ENCODE results near the gene EGFR.

EGFR gene

DNA sequence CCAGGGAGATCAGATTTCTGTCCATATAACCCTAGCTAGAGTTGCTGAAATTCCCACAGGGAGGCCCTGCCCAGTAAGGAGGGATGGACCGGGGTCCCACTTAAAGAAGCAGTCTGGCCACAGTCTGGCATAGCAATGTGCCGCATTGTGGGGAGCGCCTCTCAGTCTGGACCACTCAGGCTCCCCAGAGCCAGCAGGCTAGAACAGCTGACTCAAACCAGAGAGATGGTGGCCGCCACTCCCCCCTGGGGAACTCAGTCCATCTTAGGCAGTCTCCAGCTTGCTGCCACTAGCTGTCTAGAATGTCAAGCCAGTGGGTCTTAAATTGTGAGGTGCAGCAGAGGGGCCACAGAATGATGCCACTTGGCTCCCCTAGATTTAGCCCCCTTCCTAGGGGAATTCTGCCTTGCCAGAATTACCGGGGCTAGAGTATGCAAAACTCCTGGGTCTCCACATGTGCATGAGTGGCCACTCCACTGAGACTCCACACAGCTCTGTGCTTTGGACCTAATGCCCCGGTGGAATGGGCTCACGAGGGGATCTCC is 213.0 kb downstream of the EGFR start:
- H3K9ac ChIP-seq (ENCODE audit: low read depth, low read length, poor library complexity): no peak overlapping the region
- H2BK5ac ChIP-seq (ENCODE audit: low read length): no peak overlapping the region
- H3K27ac ChIP-seq (replicated peaks; ENCODE audit: low read length): no peak overlapping the region
- peak overlapping the region; percentile 1 for H3K18ac ChIP-seq (ENCODE audit: low read length)
- no peak for DNase-seq (ENCODE audit: low spot score)
- no peak overlapping the region for H2AFZ ChIP-seq (ENCODE audit: low read length)
- WGBS, 2 donors (ENCODE audit: extremely low coverage in 2 of 2, insufficient read length in 2 of 2, insufficient replicate concordance in 1 of 2): no CpG with 5 or more reads among the region's 7 CpGs
- H3K4me1 ChIP-seq (ENCODE audit: control insufficient read depth in 2 of 2, insufficient read depth in 1 of 2, low read depth in 1 of 2, low read length in 2 of 2): peaks cover 6% of the 10 kb centered on the region in 2 donors
- H3K4ac ChIP-seq (ENCODE audit: low read length): no peak overlapping the region
- no peak overlapping the region for H3K4me2 ChIP-seq (ENCODE audit: insufficient read depth, low read length, poor library complexity, severe bottlenecking)
- peaks cover 0 to 22% (median 0%) of the 10 kb centered on the region in 3 experiments for H3K27me3 ChIP-seq (ENCODE audit: control insufficient read depth in 3 of 3, insufficient read depth in 3 of 3, low read depth in 1 of 3, low read length in 3 of 3)
- no peak overlapping the region for H4K8ac ChIP-seq (ENCODE audit: low read depth, low read length)
- no peak overlapping the region for H3K4me3 ChIP-seq (ENCODE audit: low read length in 2 of 2)
- H2BK12ac ChIP-seq (ENCODE audit: low read length): no peak overlapping the region
- H4K91ac ChIP-seq (ENCODE audit: low read depth, low read length, poor library complexity): no peak overlapping the region
- no peak overlapping the region for H3K23ac ChIP-seq (ENCODE audit: low read depth, low read length, poor library complexity)
- no peaks in the 10 kb centered on the region for H3K79me1 ChIP-seq (ENCODE audit: low read depth, low read length)
- no peak overlapping the region for H2AK5ac ChIP-seq (ENCODE audit: low read depth, low read length)
- H2BK120ac ChIP-seq (ENCODE audit: low read depth, low read length): no peak overlapping the region
- no peak overlapping the region for H3K14ac ChIP-seq (ENCODE audit: low read length)
- no peaks in the 10 kb centered on the region for H3K9me3 ChIP-seq (replicated peaks in 1 of 2; ENCODE audit: control insufficient read depth in 2 of 2, insufficient read depth in 1 of 2, low read depth in 1 of 2, low read length in 2 of 2)
- H3K36me3 ChIP-seq (replicated peaks in 1 of 2; ENCODE audit: control insufficient read depth in 2 of 2, insufficient read depth in 2 of 2, low read length in 2 of 2): no peaks in the 10 kb centered on the region
- no peak overlapping the region for H2BK15ac ChIP-seq (ENCODE audit: low read length)

DNA sequence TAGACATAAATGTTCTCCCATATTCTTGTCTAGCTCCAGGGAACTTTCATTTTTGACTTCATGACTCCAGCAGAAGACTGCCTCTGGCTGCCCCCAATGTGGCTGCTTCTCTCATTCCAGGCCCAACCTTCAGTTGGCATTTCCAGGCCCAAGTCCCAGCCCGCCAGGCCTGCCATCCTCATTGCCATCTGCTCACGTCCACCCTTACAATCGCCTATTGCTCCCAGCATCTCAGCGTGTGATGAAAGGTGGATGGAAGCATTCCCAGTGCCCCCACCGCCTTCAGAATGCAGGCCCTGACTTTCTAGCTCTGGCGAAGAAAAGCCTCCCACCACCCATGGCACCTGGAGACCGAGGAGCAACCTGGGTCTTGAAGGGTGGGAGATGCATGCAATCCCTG is 214.2 kb downstream of the EGFR start:
- no peak overlapping the region for H4K91ac ChIP-seq (ENCODE audit: low read depth, low read length, poor library complexity)
- no peak overlapping the region for H2BK5ac ChIP-seq (ENCODE audit: low read length)
- H3K18ac ChIP-seq (ENCODE audit: low read length): no peak overlapping the region
- no peaks in the 10 kb centered on the region for H3K79me1 ChIP-seq (ENCODE audit: low read depth, low read length)
- H2BK15ac ChIP-seq (ENCODE audit: low read length): no peak overlapping the region
- no peak overlapping the region for H3K9ac ChIP-seq (ENCODE audit: low read depth, low read length, poor library complexity)
- no peak overlapping the region for H2BK12ac ChIP-seq (ENCODE audit: low read length)
- H3K4me1 ChIP-seq (ENCODE audit: control insufficient read depth in 2 of 2, insufficient read depth in 1 of 2, low read depth in 1 of 2, low read length in 2 of 2): peaks cover 9 to 13% of the 10 kb centered on the region in 2 donors
- no peak for DNase-seq (ENCODE audit: low spot score)
- H4K8ac ChIP-seq (ENCODE audit: low read depth, low read length): no peak overlapping the region
- H3K23ac ChIP-seq (ENCODE audit: low read depth, low read length, poor library complexity): no peak overlapping the region
- no peak overlapping the region for H2AFZ ChIP-seq (ENCODE audit: low read length)
- no peak overlapping the region for H3K27ac ChIP-seq (replicated peaks; ENCODE audit: low read length)
- no peak overlapping the region for H3K4ac ChIP-seq (ENCODE audit: low read length)
- H3K4me3 ChIP-seq (ENCODE audit: low read length in 2 of 2): no peak overlapping the region
- no peaks in the 10 kb centered on the region for H3K36me3 ChIP-seq (replicated peaks in 1 of 2; ENCODE audit: control insufficient read depth in 2 of 2, insufficient read depth in 2 of 2, low read length in 2 of 2)
- no CpG with 5 or more reads among the region's 7 CpGs for WGBS, 2 donors (ENCODE audit: extremely low coverage in 2 of 2, insufficient read length in 2 of 2, insufficient replicate concordance in 1 of 2)
- no peak overlapping the region for H3K14ac ChIP-seq (ENCODE audit: low read length)
- no peak overlapping the region for H3K4me2 ChIP-seq (ENCODE audit: insufficient read depth, low read length, poor library complexity, severe bottlenecking)
- no peaks in the 10 kb centered on the region for H3K9me3 ChIP-seq (replicated peaks in 1 of 2; ENCODE audit: control insufficient read depth in 2 of 2, insufficient read depth in 1 of 2, low read depth in 1 of 2, low read length in 2 of 2)
- peaks cover 0 to 22% (median 0%) of the 10 kb centered on the region in 3 experiments for H3K27me3 ChIP-seq (ENCODE audit: control insufficient read depth in 3 of 3, insufficient read depth in 3 of 3, low read depth in 1 of 3, low read length in 3 of 3)
- H2BK120ac ChIP-seq (ENCODE audit: low read depth, low read length): no peak overlapping the region
- no peak overlapping the region for H2AK5ac ChIP-seq (ENCODE audit: low read depth, low read length)

DNA sequence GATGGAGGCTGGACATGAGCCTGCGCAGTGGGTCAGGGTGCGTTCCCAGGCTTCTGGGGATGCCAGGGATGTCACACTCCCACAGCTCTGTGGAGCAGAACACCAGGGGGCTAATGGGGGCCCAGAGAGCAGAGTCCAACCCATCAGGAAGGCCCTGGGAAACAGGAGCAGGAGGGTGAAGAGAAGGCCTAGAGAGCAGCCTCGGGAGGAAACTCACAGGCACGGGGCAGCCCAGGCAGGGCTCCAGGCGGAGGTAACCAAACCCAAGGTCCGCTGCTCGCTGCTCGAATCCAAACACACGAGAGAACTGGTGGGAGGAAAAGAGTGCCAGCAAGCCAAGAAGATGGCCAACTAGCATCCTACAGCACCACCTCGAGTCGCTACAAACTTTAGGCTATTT is 215.6 kb downstream of the EGFR start:
- Histone ChIP-seq H3K18ac (ENCODE audit: low read length) (no peak overlapping the region), H3K23ac (ENCODE audit: low read depth, low read length, poor library complexity) (no peak overlapping the region), H2AFZ (ENCODE audit: low read length) (no peak overlapping the region), H3K9me3 (replicated peaks in 1 of 2; ENCODE audit: control insufficient read depth in 2 of 2, insufficient read depth in 1 of 2, low read depth in 1 of 2, low read length in 2 of 2) (no peaks in the 10 kb centered on the region), H3K14ac (ENCODE audit: low read length) (no peak overlapping the region), H4K8ac (ENCODE audit: low read depth, low read length) (no peak overlapping the region), H2BK120ac (ENCODE audit: low read depth, low read length) (no peak overlapping the region), H2BK5ac (ENCODE audit: low read length) (no peak overlapping the region), H3K9ac (ENCODE audit: low read depth, low read length, poor library complexity) (no peak overlapping the region), H3K4me1 (ENCODE audit: control insufficient read depth in 2 of 2, insufficient read depth in 1 of 2, low read depth in 1 of 2, low read length in 2 of 2) (peaks cover 9 to 13% of the 10 kb centered on the region in 2 donors), H4K91ac (ENCODE audit: low read depth, low read length, poor library complexity) (no peak overlapping the region), H3K36me3 (replicated peaks in 1 of 2; ENCODE audit: control insufficient read depth in 2 of 2, insufficient read depth in 2 of 2, low read length in 2 of 2) (no peaks in the 10 kb centered on the region), H2AK5ac (ENCODE audit: low read depth, low read length) (peak overlapping the region; percentile 70), H3K27me3 (ENCODE audit: control insufficient read depth in 3 of 3, insufficient read depth in 3 of 3, low read depth in 1 of 3, low read length in 3 of 3) (peaks cover 0 to 22% (median 0%) of the 10 kb centered on the region in 3 experiments), H2BK15ac (ENCODE audit: low read length) (no peak overlapping the region), H3K79me1 (ENCODE audit: low read depth, low read length) (no peaks in the 10 kb centered on the region), H3K4ac (ENCODE audit: low read length) (no peak overlapping the region), H3K4me3 (ENCODE audit: low read length in 2 of 2) (no peak overlapping the region), H3K27ac (replicated peaks; ENCODE audit: low read length) (no peak overlapping the region), H3K4me2 (ENCODE audit: insufficient read depth, low read length, poor library complexity, severe bottlenecking) (no peak overlapping the region), H2BK12ac (ENCODE audit: low read length) (no peak overlapping the region)
- DNase-seq (ENCODE audit: low spot score): no peak
- WGBS, 2 donors (ENCODE audit: extremely low coverage in 2 of 2, insufficient read length in 2 of 2, insufficient replicate concordance in 1 of 2): no CpG with 5 or more reads among the region's 11 CpGs

DNA sequence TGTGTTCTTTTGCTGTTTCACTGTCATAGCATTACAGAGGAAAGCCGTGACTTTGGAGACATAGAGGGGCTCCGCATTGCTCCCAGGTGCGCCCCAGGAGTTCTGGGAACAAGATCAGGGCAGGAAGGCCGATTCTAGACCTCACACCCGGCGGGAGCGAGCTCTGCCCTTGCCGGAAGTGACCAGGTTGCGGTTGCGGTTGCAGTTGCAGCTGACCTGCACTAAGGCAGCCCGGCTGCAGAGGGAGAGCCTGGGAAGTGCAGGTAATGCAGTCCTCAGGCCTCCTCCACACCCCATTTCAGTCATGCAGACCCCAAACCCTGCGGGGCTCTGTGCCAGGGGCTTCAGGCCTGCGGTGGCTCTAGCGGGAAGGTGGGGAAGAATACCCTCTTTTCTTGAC is 216.3 kb downstream of the EGFR start:
- H3K27me3 ChIP-seq (ENCODE audit: control insufficient read depth in 3 of 3, insufficient read depth in 3 of 3, low read depth in 1 of 3, low read length in 3 of 3): peaks cover 0 to 24% (median 0%) of the 10 kb centered on the region in 3 experiments
- H3K9ac ChIP-seq (ENCODE audit: low read depth, low read length, poor library complexity): no peak overlapping the region
- H4K91ac ChIP-seq (ENCODE audit: low read depth, low read length, poor library complexity): no peak overlapping the region
- no CpG with 5 or more reads among the region's 14 CpGs for WGBS, 2 donors (ENCODE audit: extremely low coverage in 2 of 2, insufficient read length in 2 of 2, insufficient replicate concordance in 1 of 2)
- H3K18ac ChIP-seq (ENCODE audit: low read length): peak overlapping the region; percentile 44
- H2BK5ac ChIP-seq (ENCODE audit: low read length): no peak overlapping the region
- no peak overlapping the region for H2BK120ac ChIP-seq (ENCODE audit: low read depth, low read length)
- H3K9me3 ChIP-seq (replicated peaks in 1 of 2; ENCODE audit: control insufficient read depth in 2 of 2, insufficient read depth in 1 of 2, low read depth in 1 of 2, low read length in 2 of 2): no peaks in the 10 kb centered on the region
- H3K36me3 ChIP-seq (replicated peaks in 1 of 2; ENCODE audit: control insufficient read depth in 2 of 2, insufficient read depth in 2 of 2, low read length in 2 of 2): no peaks in the 10 kb centered on the region
- H3K79me1 ChIP-seq (ENCODE audit: low read depth, low read length): no peaks in the 10 kb centered on the region
- no peak overlapping the region for H3K23ac ChIP-seq (ENCODE audit: low read depth, low read length, poor library complexity)
- H3K4me1 ChIP-seq (ENCODE audit: control insufficient read depth in 2 of 2, insufficient read depth in 1 of 2, low read depth in 1 of 2, low read length in 2 of 2): peaks cover 9 to 13% of the 10 kb centered on the region in 2 donors
- H2AFZ ChIP-seq (ENCODE audit: low read length): no peak overlapping the region
- peak overlapping the region; percentile 43 for H2BK15ac ChIP-seq (ENCODE audit: low read length)
- H4K8ac ChIP-seq (ENCODE audit: low read depth, low read length): no peak overlapping the region
- no peak overlapping the region for H3K4me2 ChIP-seq (ENCODE audit: insufficient read depth, low read length, poor library complexity, severe bottlenecking)
- DNase-seq (ENCODE audit: low spot score): no peak
- no peak overlapping the region for H3K4me3 ChIP-seq (ENCODE audit: low read length in 2 of 2)
- peak overlapping the region; percentile 14 for H3K14ac ChIP-seq (ENCODE audit: low read length)
- no peak overlapping the region for H2BK12ac ChIP-seq (ENCODE audit: low read length)
- no peak overlapping the region for H3K4ac ChIP-seq (ENCODE audit: low read length)
- peak overlapping the region; percentile 55 for H3K27ac ChIP-seq (replicated peaks; ENCODE audit: low read length)
- peak overlapping the region; percentile 37 for H2AK5ac ChIP-seq (ENCODE audit: low read depth, low read length)
